CD4-positive, alpha-beta T cell (primary cell): Measurements from ENCODE around the gene UBTD1. TPM values are rescaled to one million over a fixed set of nuclear protein-coding genes. Genes with fewer than 3 reads are reported as not detected.
"Not testable (repeated sequence)": the region's sequence is repeated elsewhere in the genome, so short reads cannot be mapped to it uniquely, and the experiment has no call there.

ENCODE experiments used
- ATAC-seq: fragments of 200-7000 bp; cut with Tn5 transposase; one replicate; pipeline ENCODE4 v1.10.0; 2022; ENCODE audit warnings: mild to moderate bottlenecking; ENCODE audit not compliant: poor library complexity
- CTCF ChIA-PET: fragments of 350-600 bp; sonication (Branson Sonifier 250); formaldehyde crosslinking; loops from one replicate; lab custom pipeline; 2021; ENCODE audit warnings: antibody characterized with exemption, inconsistent platforms; lab: Charles Lee
- POLR2A ChIA-PET: fragments of 350-600 bp; sonication (Branson Sonifier 250); formaldehyde crosslinking; loops from one replicate; lab custom pipeline; 2021; ENCODE audit warnings: antibody characterized with exemption, inconsistent platforms; lab: Charles Lee
- DNase-seq, 14 experiments: peaks; one replicate each; pipeline ENCODE4 v3.0.0-alpha.2; 2013 to 2020; ENCODE audit warnings: mixed read lengths in 2 of 14
- H3K27ac ChIP-seq, 2 donors: one replicate each; pipeline versions ENCODE4 v1.5.1 to v1.7.0; 2013; ENCODE audit warnings: low read length in 2 of 2, low read depth in 1 of 2, mild to moderate bottlenecking in 1 of 2
- H3K27me3 ChIP-seq, 2 experiments: 1 replicate in 1 of 2; 2 replicates in 1 of 2; pipeline versions ENCODE4 v1.6.1 to v1.7.0; 2013; ENCODE audit warnings: low read length in 2 of 2, control low read depth in 1 of 2, mild to moderate bottlenecking in 1 of 2, moderate library complexity in 1 of 2; ENCODE audit not compliant: insufficient read depth in 2 of 2, control insufficient read depth in 1 of 2
- H3K36me3 ChIP-seq: one replicate; pipeline ENCODE4 v1.6.1; 2013; ENCODE audit warnings: low read length, control low read depth; ENCODE audit not compliant: insufficient read depth
- H3K4me1 ChIP-seq: one replicate; pipeline ENCODE4 v1.6.1; 2013; ENCODE audit warnings: low read length, control low read depth; ENCODE audit not compliant: insufficient read depth
- H3K4me3 ChIP-seq: one replicate; pipeline ENCODE4 v1.5.1; 2013; ENCODE audit warnings: mild to moderate bottlenecking, low read length, moderate library complexity
- H3K9me3 ChIP-seq, 2 experiments: 1 replicate in 1 of 2; 2 replicates in 1 of 2; pipeline versions ENCODE4 v1.6.1 to v1.7.0; 2013; ENCODE audit warnings: low read length in 2 of 2, mild to moderate bottlenecking in 2 of 2, control low read depth in 1 of 2, moderate library complexity in 1 of 2; ENCODE audit not compliant: control insufficient read depth in 1 of 2, insufficient read depth in 1 of 2
- H3K27ac Mint-ChIP-seq: one replicate; pipeline ENCODE4 v1.8.0; 2020; ENCODE audit warnings: mixed read lengths
- H3K27me3 Mint-ChIP-seq: one replicate; pipeline ENCODE4 v1.8.0; 2021; ENCODE audit warnings: mixed read lengths
- H3K36me3 Mint-ChIP-seq: one replicate; pipeline ENCODE4 v1.8.0; 2021; ENCODE audit warnings: low read depth, mixed read lengths
- H3K4me1 Mint-ChIP-seq: one replicate; pipeline ENCODE4 v1.8.0; 2021; ENCODE audit warnings: low read depth, mixed read lengths
- H3K4me3 Mint-ChIP-seq: one replicate; pipeline ENCODE4 v1.8.0; 2020; ENCODE audit warnings: mild to moderate bottlenecking, mixed read lengths
- H3K9me3 Mint-ChIP-seq: one replicate; pipeline ENCODE4 v1.8.0; 2020; ENCODE audit warnings: mixed read lengths
- intact Hi-C, 2 experiments: fragments of 100-400 bp; cut with DNase I in 1 of 2; cut with micrococcal nuclease in 1 of 2; formaldehyde crosslinking; loops; one replicate each; pipeline versions ENCODE4 v1.15.1 to v1.9.0; 2023 to 2025; cut with DNase I, micrococcal nuclease
- total RNA-seq, 174 experiments: library from RNA in 2 of 174; stranded (reverse) in 2 of 174; gene quantifications; one replicate each; pipeline ENCODE4 v1.2.3 and lab custom pipeline; 2021 to 2026
- TF ChIP-seq, protein P1 (sequence below): fragments of 200-600 bp; IDR thresholded peaks from one replicate; pipeline ENCODE4 v1.8.0; 2022; ENCODE audit warnings: antibody characterized with exemption, mild to moderate bottlenecking

Gene UBTD1
- total RNA-seq, 2 experiments from 2014 or later: 0.56 to 0.80 TPM

DNA sequence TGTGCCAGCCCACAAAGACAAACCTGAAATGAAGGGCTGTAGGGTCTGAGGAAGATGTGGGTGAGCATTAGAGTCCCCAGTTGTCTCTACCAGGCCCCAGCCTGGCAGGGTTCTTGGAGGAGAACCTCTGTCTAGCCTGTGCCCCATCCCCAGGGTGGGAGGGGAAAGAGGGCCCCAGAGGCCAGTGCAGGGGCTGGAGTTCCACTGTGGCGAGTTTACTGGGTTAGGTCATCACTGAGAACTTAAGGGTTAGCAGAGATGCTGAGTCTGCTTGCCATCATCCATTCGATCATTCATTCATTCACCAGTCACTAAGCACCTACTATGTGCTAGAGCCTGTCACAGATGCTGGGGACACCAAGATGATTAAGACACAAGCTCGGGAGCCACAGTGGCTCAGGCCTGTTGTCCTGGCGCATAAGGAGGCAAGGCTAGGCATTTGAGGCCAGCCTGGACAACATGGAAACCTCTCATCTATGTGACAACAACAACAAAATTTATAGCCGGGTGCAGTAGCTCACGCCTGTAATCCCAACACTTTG lies 76.5 kb downstream of the UBTD1 start:
- Histone ChIP-seq H3K27ac (no peak overlapping the region), H3K36me3 (no peaks in the 10 kb centered on the region), H3K9me3 (no peaks in the 10 kb centered on the region), H3K4me1 (no peaks in the 10 kb centered on the region), H3K4me3 (no peak overlapping the region), H3K27me3 (peaks cover 2 to 5% of the 10 kb centered on the region in 2 experiments)
- POLR2A ChIA-PET: no interaction called here
- CTCF ChIA-PET: no interaction called here
- no peak overlapping the region for H3K4me3 Mint-ChIP-seq
- no peak for DNase-seq
- intact Hi-C loops: no loop called here
- H3K4me1 Mint-ChIP-seq: no peaks in the 10 kb centered on the region
- no peak overlapping the region for H3K27ac Mint-ChIP-seq
- TF ChIP-seq, protein P1, sequence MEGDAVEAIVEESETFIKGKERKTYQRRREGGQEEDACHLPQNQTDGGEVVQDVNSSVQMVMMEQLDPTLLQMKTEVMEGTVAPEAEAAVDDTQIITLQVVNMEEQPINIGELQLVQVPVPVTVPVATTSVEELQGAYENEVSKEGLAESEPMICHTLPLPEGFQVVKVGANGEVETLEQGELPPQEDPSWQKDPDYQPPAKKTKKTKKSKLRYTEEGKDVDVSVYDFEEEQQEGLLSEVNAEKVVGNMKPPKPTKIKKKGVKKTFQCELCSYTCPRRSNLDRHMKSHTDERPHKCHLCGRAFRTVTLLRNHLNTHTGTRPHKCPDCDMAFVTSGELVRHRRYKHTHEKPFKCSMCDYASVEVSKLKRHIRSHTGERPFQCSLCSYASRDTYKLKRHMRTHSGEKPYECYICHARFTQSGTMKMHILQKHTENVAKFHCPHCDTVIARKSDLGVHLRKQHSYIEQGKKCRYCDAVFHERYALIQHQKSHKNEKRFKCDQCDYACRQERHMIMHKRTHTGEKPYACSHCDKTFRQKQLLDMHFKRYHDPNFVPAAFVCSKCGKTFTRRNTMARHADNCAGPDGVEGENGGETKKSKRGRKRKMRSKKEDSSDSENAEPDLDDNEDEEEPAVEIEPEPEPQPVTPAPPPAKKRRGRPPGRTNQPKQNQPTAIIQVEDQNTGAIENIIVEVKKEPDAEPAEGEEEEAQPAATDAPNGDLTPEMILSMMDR: no peak
- no peaks in the 10 kb centered on the region for H3K36me3 Mint-ChIP-seq
- no peaks in the 10 kb centered on the region for H3K27me3 Mint-ChIP-seq
- no peaks in the 10 kb centered on the region for H3K9me3 Mint-ChIP-seq
- ATAC-seq: no peak

DNA sequence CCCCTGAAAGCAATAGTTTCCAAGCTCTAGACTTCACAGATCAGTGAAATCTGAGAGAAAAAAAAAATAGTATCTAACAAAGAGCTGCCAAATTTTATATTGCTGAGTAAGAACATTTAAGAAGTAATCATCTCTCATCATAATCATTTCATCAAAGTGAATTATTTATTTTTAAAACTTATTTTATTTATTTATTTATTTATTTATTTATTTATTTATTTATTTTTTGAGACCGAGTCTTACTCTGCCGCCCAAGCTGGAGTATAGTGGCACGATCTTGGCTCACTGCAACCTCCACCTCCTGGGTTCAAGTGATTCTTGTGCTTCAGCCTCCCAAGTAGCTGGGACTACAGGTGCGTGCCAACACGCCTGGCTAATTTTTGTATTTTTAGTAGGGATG lies 77.8 kb downstream of the UBTD1 start:
- H3K4me1 ChIP-seq, POLR2A ChIA-PET, H3K9me3 ChIP-seq, H3K27me3 ChIP-seq, DNase-seq, intact Hi-C loops, H3K27ac ChIP-seq, H3K36me3 ChIP-seq, CTCF ChIA-PET, ATAC-seq, H3K4me1 Mint-ChIP-seq, H3K27me3 Mint-ChIP-seq, H3K36me3 Mint-ChIP-seq, H3K4me3 Mint-ChIP-seq, H3K4me3 ChIP-seq, H3K27ac Mint-ChIP-seq, H3K9me3 Mint-ChIP-seq: not testable (repeated sequence)

DNA sequence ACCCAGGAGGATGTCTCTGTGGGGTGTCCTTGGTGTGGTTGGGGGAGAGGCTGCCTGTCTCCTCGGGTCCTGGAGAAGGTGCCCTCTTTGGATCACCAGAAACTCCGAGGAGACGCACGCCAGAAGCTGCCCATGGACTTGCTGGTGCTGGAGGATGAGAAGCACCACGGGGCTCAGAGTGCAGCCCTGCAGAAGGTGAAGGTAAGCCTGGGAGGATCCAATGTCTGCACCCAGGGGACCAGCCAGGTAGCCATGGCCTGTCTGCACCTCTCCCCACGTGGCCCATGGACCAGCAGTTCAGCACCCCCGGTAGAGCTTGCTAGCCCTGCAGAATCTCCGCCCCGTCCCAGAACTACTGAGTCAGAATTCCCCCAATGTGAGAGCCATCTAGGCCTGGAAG lies 79.0 kb downstream of the UBTD1 start:
- DNase-seq: no peak
- intact Hi-C loops: no loop called here
- TF ChIP-seq, protein P1: no peak
- no peak for ATAC-seq
- CTCF ChIA-PET: no interaction called here
- Histone ChIP-seq H3K36me3 (no peaks in the 10 kb centered on the region), H3K4me3 (no peak overlapping the region), H3K9me3 (no peaks in the 10 kb centered on the region), H3K4me1 (no peaks in the 10 kb centered on the region), H3K27ac (no peak overlapping the region), H3K27me3 (peaks cover 2 to 5% of the 10 kb centered on the region in 2 experiments)
- H3K27ac Mint-ChIP-seq: no peak overlapping the region
- H3K9me3 Mint-ChIP-seq: no peaks in the 10 kb centered on the region
- H3K4me3 Mint-ChIP-seq: no peak overlapping the region
- H3K36me3 Mint-ChIP-seq: no peaks in the 10 kb centered on the region
- no peaks in the 10 kb centered on the region for H3K4me1 Mint-ChIP-seq
- no peaks in the 10 kb centered on the region for H3K27me3 Mint-ChIP-seq
- POLR2A ChIA-PET: interaction anchor here (0.5 kb wide), 1 partner anchor 319 kb away, joined by 3 read pairs; no protein-coding TSS in a partner anchor
